Keratinocyte (primary cell): ENCODE data around the gene TBCB. TPM values are rescaled to one million over a fixed set of nuclear protein-coding genes. Genes with fewer than 3 reads are reported as not detected.
A peak's percentile ranks its signal among the peaks of the same experiment; 100 is the strongest.

Source experiments
- DNase-seq: peaks from one replicate; pipeline ENCODE4 v3.0.0-alpha.2; 2011; ENCODE audit warnings: low read depth, missing footprints, low spot score
- FAIRE-seq: peaks from 2 replicates; lab custom pipeline; 2011; peaks lifted over from hg19 to GRCh38; lab: Jason Lieb, UNC
- H2AFZ ChIP-seq: 2 replicates; pipeline ENCODE4 v1.6.0; 2012; ENCODE audit warnings: low read length, control low read depth, inconsistent platforms; ENCODE audit not compliant: control insufficient read depth
- H3K27ac ChIP-seq: 2 replicates; pipeline ENCODE4 v1.5.1; 2011; ENCODE audit warnings: low read length; ENCODE audit not compliant: control insufficient read depth, insufficient read depth
- H3K27me3 ChIP-seq: 3 replicates; pipeline ENCODE4 v1.6.0; 2011; ENCODE audit warnings: low read length; ENCODE audit not compliant: control insufficient read depth, insufficient read depth; ENCODE audit errors: extremely low read depth
- H3K36me3 ChIP-seq, 2 experiments: 2 replicates in 1 of 2; 3 replicates in 1 of 2; pipeline ENCODE4 v1.5.1; 2011; ENCODE audit warnings: low read length in 2 of 2, mild to moderate bottlenecking in 1 of 2; ENCODE audit not compliant: control insufficient read depth in 2 of 2, insufficient read depth in 2 of 2; ENCODE audit errors: extremely low read depth in 1 of 2
- H3K4me1 ChIP-seq: 3 replicates; pipeline ENCODE4 v1.5.1; 2011; ENCODE audit warnings: low read length; ENCODE audit not compliant: control insufficient read depth, insufficient read depth; ENCODE audit errors: extremely low read depth
- H3K4me2 ChIP-seq: 3 replicates; pipeline ENCODE4 v1.6.0; 2011; ENCODE audit warnings: low read depth, low read length; ENCODE audit not compliant: control insufficient read depth, insufficient read depth; ENCODE audit errors: extremely low read depth
- H3K4me3 ChIP-seq, 3 experiments: fragments of 200-600 bp in 1 of 3; sonication (generic) in 1 of 3; 2 replicates in 2 of 3; 3 replicates in 1 of 3; pipeline ENCODE4 v1.5.1; 2011 to 2016; ENCODE audit warnings: low read length in 3 of 3, mild to moderate bottlenecking in 3 of 3, control low read depth in 2 of 3, inconsistent platforms in 1 of 3, low read depth in 1 of 3, mixed read lengths in 1 of 3, mixed run types in 1 of 3, moderate library complexity in 1 of 3; ENCODE audit not compliant: control insufficient read depth in 2 of 3, insufficient read depth in 2 of 3; ENCODE audit errors: extremely low read depth in 1 of 3
- H3K79me2 ChIP-seq: 2 replicates; pipeline ENCODE4 v1.6.0; 2012; ENCODE audit warnings: low read length; ENCODE audit not compliant: control insufficient read depth, insufficient read depth
- H3K9ac ChIP-seq: 3 replicates; pipeline ENCODE4 v1.6.0; 2011; ENCODE audit warnings: low read length; ENCODE audit not compliant: control insufficient read depth, insufficient read depth; ENCODE audit errors: extremely low read depth
- H3K9me1 ChIP-seq: 3 replicates; pipeline ENCODE4 v1.6.0; 2011; ENCODE audit warnings: low read length; ENCODE audit not compliant: control insufficient read depth, insufficient read depth; ENCODE audit errors: extremely low read depth
- H3K9me3 ChIP-seq: 2 replicates; pipeline ENCODE4 v1.5.1; 2012; ENCODE audit warnings: low read depth, low read length; ENCODE audit not compliant: control insufficient read depth
- H4K20me1 ChIP-seq: 3 replicates; pipeline ENCODE4 v1.6.0; 2011; ENCODE audit warnings: low read length; ENCODE audit not compliant: control insufficient read depth, insufficient read depth; ENCODE audit errors: extremely low read depth
- EZH2 ChIP-seq: IDR thresholded peaks from one replicate; pipeline ENCODE4 v1.6.1; 2012; ENCODE audit warnings: inconsistent platforms, mild to moderate bottlenecking, low read length, moderate library complexity
- dilution Hi-C: fragments of 300-500 bp; cut with MboI; formaldehyde crosslinking; loops from one replicate; pipeline ENCODE4 v1.7.0; 2020; ENCODE audit warnings: low sequenced_read_pairs; ENCODE audit not compliant: extremely low pct_ligation_motif_present
- polyA plus RNA-seq, 5 experiments: library from polyadenylated mRNA; depleted of rRNA in 3 of 5; stranded (reverse) in 3 of 5; stranded (forward) in 1 of 5; unstranded in 1 of 5; fragments of >200 nt; gene quantifications; 1 replicate in 1 of 5; 2 replicates in 3 of 5; 3 replicates in 1 of 5; pipeline versions ENCODE4 v1.2.1 to v1.2.3, GENCODE V29; 2011 to 2012; ENCODE audit warnings: missing spikeins in 2 of 5, low read depth in 1 of 5, low replicate concordance in 1 of 5
- TF ChIP-seq, protein P1 (sequence below), 3 experiments: IDR thresholded peaks in 1 of 3; conservative IDR thresholded peaks in 1 of 3; optimal IDR thresholded peaks in 1 of 3; 2 replicates in 2 of 3; 3 replicates in 1 of 3; pipeline versions ENCODE3 to v1.5.1; 2011; ENCODE audit warnings: low read length in 3 of 3, mild to moderate bottlenecking in 3 of 3, moderate library complexity in 2 of 3, control low read depth in 1 of 3, inconsistent platforms in 1 of 3; ENCODE audit not compliant: insufficient read depth in 2 of 3; ENCODE audit errors: extremely low read depth in 1 of 3

Gene TBCB
- polyA plus RNA-seq, 1 donor (not counting 4 experiments of a cell fraction or from before 2014, with no cell fraction given), result 183 TPM

GRCh38 chr19:36151144-36152018 lies 36.1 kb downstream of the TBCB start:
- Histone ChIP-seq H4K20me1 (peaks cover 10% of the 10 kb centered on the region), H3K4me3 (no peak overlapping the region), H3K9me1 (peaks cover 2% of the 10 kb centered on the region), H2AFZ (no peak overlapping the region), H3K79me2 (no peaks in the 10 kb centered on the region), H3K9ac (peak overlapping the region; percentile 3), H3K27me3 (no peaks in the 10 kb centered on the region), H3K27ac (peak overlapping the region; percentile 47), H3K36me3 (peaks cover 20 to 39% of the 10 kb centered on the region in 2 experiments), H3K4me2 (peak overlapping the region; percentile 54), H3K4me1 (peaks cover 41% of the 10 kb centered on the region), H3K9me3 (no peaks in the 10 kb centered on the region)
- FAIRE-seq (no peak), DNase-seq (no peak)
- no peak for TF ChIP-seq EZH2
- TF ChIP-seq, protein P1, sequence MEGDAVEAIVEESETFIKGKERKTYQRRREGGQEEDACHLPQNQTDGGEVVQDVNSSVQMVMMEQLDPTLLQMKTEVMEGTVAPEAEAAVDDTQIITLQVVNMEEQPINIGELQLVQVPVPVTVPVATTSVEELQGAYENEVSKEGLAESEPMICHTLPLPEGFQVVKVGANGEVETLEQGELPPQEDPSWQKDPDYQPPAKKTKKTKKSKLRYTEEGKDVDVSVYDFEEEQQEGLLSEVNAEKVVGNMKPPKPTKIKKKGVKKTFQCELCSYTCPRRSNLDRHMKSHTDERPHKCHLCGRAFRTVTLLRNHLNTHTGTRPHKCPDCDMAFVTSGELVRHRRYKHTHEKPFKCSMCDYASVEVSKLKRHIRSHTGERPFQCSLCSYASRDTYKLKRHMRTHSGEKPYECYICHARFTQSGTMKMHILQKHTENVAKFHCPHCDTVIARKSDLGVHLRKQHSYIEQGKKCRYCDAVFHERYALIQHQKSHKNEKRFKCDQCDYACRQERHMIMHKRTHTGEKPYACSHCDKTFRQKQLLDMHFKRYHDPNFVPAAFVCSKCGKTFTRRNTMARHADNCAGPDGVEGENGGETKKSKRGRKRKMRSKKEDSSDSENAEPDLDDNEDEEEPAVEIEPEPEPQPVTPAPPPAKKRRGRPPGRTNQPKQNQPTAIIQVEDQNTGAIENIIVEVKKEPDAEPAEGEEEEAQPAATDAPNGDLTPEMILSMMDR (optimal IDR thresholded peaks at IDR 0.05 in 1 of 3, IDR thresholded peaks at IDR 0.05 in 1 of 3, conservative IDR thresholded peaks at IDR 0.05 in 1 of 3; ENCODE audit: extremely low read depth in 1 of 3, insufficient read depth in 2 of 3, low read length in 3 of 3), result no peak
- dilution Hi-C loops, result no loop called here

- H4K20me1 ChIP-seq, result peaks cover 10% of the 10 kb centered on the region
- DNase-seq (no peak), FAIRE-seq (no peak)
- H3K4me2 ChIP-seq, result peak overlapping the region; percentile 54
- no peaks in the 10 kb centered on the region for H3K27me3 ChIP-seq
- no peaks in the 10 kb centered on the region for H3K9me3 ChIP-seq
- H3K79me2 ChIP-seq, result no peaks in the 10 kb centered on the region
- H3K9me1 ChIP-seq, result peaks cover 2% of the 10 kb centered on the region
- no peak overlapping the region for H3K27ac ChIP-seq
- TF ChIP-seq, protein P1 (optimal IDR thresholded peaks at IDR 0.05 in 1 of 3, IDR thresholded peaks at IDR 0.05 in 1 of 3, conservative IDR thresholded peaks at IDR 0.05 in 1 of 3; ENCODE audit: extremely low read depth in 1 of 3, insufficient read depth in 2 of 3, low read length in 3 of 3), result no peak
- TF ChIP-seq EZH2, result no peak
- peaks cover 15 to 35% of the 10 kb centered on the region in 2 experiments for H3K36me3 ChIP-seq
- H2AFZ ChIP-seq, result no peak overlapping the region
- H3K4me3 ChIP-seq, result peak overlapping the region in 1 of 3 experiments; percentile 1
- dilution Hi-C loops, result no loop called here
- peaks cover 41% of the 10 kb centered on the region for H3K4me1 ChIP-seq
- H3K9ac ChIP-seq, result peak overlapping the region; percentile 3
Observed at GRCh38 chr19:36152019-36152351, 36.7 kb downstream of the TBCB start.
